Uterus (tissue), 2 donors: ENCODE measurements around the gene HIGD1A.

Source experiments
- POLR2A ChIP-seq, 2 donors: fragments of 450-650 bp; IDR thresholded peaks; one replicate each; pipeline ENCODE4 v1.6.1; 2016; ENCODE audit warnings: antibody characterized with exemption in 2 of 2, mild to moderate bottlenecking in 1 of 2, moderate library complexity in 1 of 2
- TF ChIP-seq, protein P1 (sequence below), 4 experiments: fragments of 200-600 bp in 2 of 4; fragments of 450-650 bp in 2 of 4; sonication (generic) in 2 of 4; IDR thresholded peaks; one replicate each; pipeline ENCODE4 v1.5.1; 2016 to 2019; ENCODE audit warnings: antibody characterized with exemption in 4 of 4, mild to moderate bottlenecking in 2 of 4, moderate library complexity in 1 of 4

DNA sequence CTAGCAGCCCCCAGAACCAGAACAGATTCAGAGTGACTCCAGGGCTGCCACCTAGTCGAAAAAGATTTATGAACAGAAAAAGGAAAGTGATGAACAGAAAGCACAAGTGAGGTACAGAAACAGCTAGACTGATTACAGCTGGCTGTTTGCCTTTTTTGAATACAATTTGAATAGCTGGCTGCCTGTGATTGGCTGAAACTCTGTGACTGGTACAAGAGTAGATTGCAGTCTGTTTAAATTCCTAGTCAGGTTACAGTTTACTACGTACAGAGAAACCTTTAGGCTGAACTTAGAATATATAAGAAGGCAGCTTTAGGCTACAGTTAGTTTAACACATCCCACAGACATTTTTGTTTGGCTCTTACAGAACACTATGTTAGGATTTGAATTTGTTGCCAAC, 41.3 kb downstream of the HIGD1A start:
- TF ChIP-seq, protein P1, sequence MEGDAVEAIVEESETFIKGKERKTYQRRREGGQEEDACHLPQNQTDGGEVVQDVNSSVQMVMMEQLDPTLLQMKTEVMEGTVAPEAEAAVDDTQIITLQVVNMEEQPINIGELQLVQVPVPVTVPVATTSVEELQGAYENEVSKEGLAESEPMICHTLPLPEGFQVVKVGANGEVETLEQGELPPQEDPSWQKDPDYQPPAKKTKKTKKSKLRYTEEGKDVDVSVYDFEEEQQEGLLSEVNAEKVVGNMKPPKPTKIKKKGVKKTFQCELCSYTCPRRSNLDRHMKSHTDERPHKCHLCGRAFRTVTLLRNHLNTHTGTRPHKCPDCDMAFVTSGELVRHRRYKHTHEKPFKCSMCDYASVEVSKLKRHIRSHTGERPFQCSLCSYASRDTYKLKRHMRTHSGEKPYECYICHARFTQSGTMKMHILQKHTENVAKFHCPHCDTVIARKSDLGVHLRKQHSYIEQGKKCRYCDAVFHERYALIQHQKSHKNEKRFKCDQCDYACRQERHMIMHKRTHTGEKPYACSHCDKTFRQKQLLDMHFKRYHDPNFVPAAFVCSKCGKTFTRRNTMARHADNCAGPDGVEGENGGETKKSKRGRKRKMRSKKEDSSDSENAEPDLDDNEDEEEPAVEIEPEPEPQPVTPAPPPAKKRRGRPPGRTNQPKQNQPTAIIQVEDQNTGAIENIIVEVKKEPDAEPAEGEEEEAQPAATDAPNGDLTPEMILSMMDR (IDR thresholded peaks at IDR 0.05) = no peak
- no peak for TF ChIP-seq POLR2A (IDR thresholded peaks at IDR 0.05)
